Activated T-cell treated with anti-CD3 and anti-CD28 coated beads for 1 hour (primary cell): Measurements from ENCODE around the gene CREG1.
"Not testable (repeated sequence)": the region's sequence is repeated elsewhere in the genome, so short reads cannot be mapped to it uniquely, and the experiment has no call there.

Experiments used
- DNase-seq: peaks from one replicate; pipeline ENCODE4 v3.0.0-alpha.2; 2020; ENCODE audit warnings: low read depth

CREG1 gene

DNA sequence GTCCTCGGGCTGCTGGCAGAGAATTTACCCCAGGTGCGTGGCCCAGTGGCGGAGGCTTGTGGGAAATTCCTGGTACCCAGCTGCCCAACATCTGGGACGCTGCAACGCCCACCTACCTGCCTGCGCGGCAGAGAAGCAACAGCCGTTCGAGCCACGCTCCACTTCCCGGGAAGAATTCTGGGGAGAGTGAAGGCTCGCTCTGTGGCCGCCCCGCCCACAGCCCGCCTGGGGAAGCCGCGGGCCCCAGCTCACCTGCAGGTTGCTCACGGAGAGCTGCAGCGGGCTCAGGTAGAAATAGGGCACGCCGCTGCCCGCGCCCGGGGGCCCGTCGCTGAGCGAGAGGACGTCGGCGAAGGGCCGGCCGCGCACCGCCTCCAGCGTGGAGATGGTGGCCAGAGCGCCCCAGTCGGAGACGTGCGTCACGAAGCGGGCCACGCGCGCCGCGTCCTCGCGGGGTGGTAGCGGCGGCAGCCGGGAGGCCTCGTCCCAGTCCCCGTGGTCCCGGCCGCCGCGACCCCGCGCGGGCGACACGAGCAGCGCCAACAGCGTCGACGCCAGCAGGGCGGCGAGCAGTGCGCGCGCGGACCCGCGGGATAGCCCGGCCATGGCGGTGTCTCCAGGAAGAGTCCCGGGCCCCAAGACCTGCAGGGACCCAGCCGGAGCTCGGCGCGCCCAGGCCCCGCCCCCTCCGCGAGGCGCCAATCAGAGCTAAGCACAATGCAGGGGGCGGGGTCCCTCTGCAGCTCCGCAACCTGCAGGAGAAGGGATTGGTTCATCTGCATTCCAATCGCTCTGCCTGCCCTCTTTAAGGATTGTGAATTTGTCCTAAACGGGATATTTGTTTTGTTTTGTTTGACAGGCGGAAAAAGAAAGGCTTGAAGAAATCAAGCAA lies at the start of gene CREG1:
TSS of gene CREG1 (minus strand) at position 627 of the 892 bp plus-strand sequence.
- peak; percentile 83 for DNase-seq

- no peak for DNase-seq
Observed at GRCh38 chr1:167602840-167603239, 49.3 kb upstream of the CREG1 start.

- DNase-seq: no peak
Observed at GRCh38 chr1:167601442-167602383, 48.2 kb upstream of the CREG1 start.

DNA sequence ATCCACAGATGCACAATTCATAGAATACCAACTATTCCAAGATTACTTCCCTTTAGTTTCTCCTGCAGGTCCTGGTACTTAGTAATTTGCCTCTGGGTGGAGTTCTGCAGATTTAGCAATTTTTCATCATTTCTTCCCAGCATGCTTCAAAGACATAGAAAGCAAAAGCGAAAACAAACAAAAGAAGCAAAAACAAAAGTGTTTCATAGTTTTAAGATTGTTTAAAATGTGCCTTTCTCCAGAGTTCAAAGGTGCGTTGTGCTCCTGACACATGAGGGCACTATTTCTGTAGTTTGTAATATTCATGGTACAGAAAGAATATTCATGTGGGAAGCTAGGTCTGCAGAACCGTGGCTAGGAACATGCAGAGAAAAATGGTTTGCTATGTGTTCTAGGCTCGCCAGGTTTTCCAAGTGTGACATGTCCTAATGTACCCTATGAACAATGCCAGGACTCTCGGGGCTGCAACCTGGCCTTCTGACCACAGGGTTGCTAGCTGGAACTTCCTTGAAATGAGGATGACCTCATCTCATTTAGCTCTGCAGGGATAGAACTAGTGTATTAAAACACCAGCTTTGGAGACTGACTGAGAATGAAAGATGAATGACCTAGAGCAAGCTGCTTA lies 46.5 kb upstream of the CREG1 start:
- peak; percentile 3 for DNase-seq

DNA sequence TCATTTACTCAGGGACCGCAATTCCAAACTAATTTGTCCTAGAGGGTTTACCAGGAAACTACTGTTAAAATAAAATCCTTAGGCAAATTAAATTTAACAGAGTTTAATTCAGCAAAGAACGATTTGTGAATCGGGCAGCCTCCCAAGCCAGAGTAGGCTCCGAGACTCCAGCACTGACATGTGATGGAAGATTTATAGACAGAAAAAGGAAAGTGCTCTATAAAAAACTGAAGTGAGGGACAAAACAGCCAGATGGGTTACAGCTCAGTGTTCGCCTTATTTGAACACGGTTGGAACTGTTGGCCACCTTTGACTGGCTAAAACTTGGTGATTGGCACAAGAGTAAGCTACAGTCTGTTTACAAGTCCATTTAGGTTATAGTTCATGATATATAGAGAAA lies 41.3 kb upstream of the CREG1 start:
- DNase-seq: no peak

- DNase-seq: no peak
Observed at GRCh38 chr1:167593860-167594259, 40.3 kb upstream of the CREG1 start.

- DNase-seq: no peak
Observed at GRCh38 chr1:167592475-167592874, 38.9 kb upstream of the CREG1 start.

DNA sequence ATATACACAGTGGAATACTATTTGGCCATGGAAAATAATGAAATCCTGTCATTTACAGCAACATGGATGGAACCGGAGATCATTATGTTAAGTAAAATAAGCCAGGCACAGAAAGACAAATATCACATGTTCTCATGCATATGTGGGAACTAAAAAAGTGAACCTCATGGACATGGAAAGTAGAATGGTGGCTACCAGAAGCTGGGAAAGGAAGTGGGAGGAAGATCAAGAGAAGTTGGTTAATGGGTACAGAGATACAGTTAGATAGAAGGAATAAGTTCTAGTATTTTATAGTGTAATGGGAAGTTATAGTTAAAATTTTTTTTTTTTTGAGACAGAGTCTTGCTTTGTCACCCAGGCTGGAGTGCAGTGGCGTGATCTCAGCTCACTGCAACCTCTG lies 34.8 kb upstream of the CREG1 start:
- no peak for DNase-seq

GRCh38 chr1:167587872-167588271 lies 34.3 kb upstream of the CREG1 start:
- DNase-seq: no peak

DNA sequence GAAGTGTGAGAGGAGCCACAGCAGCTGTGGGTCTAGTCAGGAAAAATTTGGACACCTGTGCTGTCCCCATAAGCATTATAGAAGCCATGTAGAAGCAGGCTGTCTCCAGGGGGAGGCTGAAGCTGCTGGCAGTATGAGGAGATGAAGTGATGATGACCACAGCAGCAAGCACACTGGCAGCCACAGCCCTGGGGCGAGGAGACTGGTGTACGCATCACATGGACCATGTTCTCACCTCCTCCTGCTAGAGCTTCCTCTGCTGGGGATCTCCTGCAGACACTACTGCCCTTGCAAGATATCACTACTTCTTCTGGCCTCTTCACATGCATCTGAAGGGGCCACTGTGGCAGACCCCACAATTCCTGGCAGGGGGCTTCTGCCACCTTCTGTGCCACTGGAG lies 33.8 kb upstream of the CREG1 start:
- no peak for DNase-seq

- DNase-seq: no peak
Observed at GRCh38 chr1:167584581-167584980, 31.0 kb upstream of the CREG1 start.

GRCh38 chr1:167582722-167583121 lies 29.2 kb upstream of the CREG1 start:
- DNase-seq: no peak

GRCh38 chr1:167582064-167582463 lies 28.5 kb upstream of the CREG1 start:
- no peak for DNase-seq

DNA sequence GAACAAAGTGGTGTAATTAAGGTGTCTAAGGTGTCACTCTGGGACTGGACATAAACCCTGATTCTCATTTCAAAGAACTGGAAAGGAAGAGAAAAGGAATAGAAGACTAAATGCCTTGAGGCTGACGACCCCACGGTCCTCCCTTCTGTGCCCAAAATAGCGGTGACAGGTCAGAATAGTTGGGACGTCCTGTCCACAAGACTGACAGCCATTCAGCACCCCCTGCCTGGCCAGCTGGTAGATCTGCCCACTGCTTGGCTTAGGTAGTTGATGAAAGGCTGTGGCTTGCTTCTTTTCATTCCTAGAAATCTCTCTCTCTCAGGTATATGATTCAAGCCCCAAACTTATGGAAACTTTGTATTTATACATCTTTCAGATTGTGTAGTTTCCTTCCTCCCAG lies 26.4 kb upstream of the CREG1 start:
- DNase-seq: no peak

GRCh38 chr1:167578939-167579521 lies 25.5 kb upstream of the CREG1 start:
- DNase-seq: no peak

DNA sequence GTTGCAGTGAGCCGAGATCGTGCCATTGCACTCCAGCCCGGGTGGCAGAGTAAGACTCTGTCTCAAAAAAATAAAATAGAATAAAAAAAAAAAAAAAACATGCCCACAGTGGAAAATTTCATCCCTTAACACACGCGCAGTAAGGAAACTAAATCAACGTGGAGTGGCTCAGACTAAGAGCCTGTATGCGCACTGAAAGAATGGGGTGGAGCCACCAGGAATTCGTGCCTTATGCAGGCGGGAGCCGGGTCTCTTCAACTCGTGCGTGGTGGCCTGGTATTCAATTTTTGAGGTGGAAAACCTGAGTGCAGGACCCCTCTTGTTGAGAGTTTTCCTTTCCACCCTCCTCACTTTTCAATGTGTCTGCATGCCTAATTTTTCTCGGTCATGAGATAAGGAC lies 22.1 kb upstream of the CREG1 start:
- DNase-seq: no peak

- no peak for DNase-seq
Observed at GRCh38 chr1:167573035-167573434, 19.5 kb upstream of the CREG1 start.

GRCh38 chr1:167570712-167571111 lies 17.1 kb upstream of the CREG1 start:
- DNase-seq: not testable (repeated sequence)

DNA sequence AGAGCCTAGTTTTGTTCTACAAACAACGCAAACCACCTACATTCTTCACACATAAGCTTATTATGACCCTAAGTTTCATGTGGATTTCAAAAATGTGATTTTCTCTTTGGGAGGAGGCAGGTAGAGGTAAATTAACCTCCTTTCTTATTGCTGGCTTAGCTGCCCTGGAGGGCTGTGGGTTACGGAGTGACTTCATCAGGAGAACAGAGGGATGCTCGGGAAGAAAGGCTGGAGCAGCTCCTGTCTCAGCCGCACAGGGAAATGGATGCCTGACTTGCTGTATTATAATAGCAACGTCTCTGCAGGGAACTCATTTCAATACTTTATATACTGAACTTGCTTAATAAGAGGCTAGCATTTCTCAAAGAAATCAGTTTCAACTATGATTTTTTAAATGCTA lies 14.1 kb upstream of the CREG1 start:
- DNase-seq: no peak

DNA sequence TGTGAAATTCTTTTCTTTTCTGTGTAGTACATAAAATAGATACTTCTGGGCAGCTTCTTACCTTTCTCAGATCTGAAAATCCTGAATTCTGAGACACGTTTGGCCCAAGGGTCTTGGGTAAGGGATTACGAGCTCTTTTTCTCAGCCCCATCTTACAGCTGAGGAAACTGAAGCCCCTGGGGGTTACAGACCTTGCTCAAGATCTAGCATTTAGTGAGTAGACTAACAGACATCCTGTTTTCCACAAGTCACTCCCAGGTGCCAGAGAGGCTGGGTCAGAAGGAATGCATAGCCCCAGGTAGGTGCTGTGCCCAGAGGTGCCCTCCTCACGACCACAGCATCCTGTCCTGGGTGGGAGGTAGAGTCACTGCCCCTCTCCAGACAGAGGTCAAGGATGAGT lies 13.2 kb upstream of the CREG1 start:
- DNase-seq: no peak

DNA sequence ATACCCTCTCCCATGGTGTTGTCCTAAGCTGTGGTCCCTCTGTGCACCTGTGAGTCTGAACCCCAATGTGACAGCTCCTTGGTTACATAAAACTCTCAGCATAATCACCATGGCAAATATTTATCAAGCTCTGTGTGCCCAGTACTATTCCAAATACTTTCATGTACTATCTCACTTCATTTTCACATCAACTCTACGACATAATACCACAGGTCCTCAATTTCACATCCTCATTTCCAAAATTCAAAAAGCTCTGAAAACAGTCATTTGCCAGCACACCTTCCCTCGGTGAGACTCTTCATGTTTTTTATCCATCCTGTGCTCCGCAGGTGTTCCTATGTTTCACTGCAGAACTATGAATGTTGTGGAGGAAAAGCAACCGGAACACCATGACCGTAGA lies 12.4 kb upstream of the CREG1 start:
- DNase-seq: no peak

GRCh38 chr1:167564612-167565270 lies 11.2 kb upstream of the CREG1 start:
- DNase-seq: no peak
